ENCODE measurements around the gene HCK. TPM values are rescaled to one million over a fixed set of nuclear protein-coding genes. Genes with fewer than 3 reads are reported as not detected.
A peak's percentile ranks its signal among the peaks of the same experiment; 100 is the strongest.

Gene HCK
- total RNA-seq, 4 donors from 2014 or later: 3.0 to 16.9 (median 6.7) TPM

DNA sequence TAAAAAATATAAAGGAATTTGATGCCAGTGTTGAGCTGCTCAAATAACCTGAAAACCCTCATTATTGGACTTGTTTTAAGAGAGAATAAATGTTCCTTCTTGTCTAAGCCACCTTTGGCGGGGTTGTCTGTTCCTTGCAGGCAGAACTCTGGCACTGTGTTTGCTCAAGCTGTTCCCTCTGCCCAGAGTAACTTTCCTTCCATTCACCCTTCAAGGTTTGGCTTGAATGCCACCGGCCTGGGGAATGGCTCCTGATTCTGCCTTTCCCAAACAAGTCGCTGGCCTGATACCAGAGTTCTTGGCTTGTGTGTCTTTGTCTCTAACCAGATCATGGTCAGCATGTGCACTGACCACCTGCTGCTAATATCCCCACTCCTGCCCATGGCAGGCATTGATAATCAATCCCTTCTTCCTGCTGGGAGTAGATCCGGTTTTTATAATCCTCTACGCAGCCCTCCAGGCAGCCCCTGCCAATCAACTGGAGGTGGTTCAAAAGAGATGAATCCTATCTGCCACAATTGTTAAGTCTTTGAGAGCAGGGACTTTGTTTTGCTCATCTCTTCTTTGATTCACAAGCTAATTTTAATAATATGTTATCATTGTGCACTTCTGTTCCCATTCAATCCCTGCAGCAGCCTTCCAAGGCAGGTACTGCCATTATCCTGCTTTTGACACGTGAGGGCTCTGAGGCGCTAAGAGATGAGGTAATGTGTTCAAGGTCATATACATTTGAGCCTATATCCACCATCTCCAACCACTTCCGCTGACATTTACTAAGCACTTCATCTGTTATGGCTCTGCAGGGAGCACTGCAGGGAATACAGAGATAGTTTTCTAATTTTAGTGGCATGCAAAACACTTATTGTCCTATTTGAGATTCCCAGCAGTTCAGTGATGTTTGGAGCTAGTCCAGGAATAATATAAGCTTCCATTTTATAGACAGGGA, 44.9 kb upstream of the HCK start:
- Histone ChIP-seq H3K9me3 (no peaks in the 10 kb centered on the region), H3K4me1 (peaks cover 0 to 8% (median 3%) of the 10 kb centered on the region in 3 donors), H3K27ac (peak overlapping the region in 2 of 4 donors; percentile 59 to 62), H3K4me3 (no peak overlapping the region), H3K36me3 (no peaks in the 10 kb centered on the region), H3K27me3 (peaks cover 0 to 35% (median 0%) of the 10 kb centered on the region in 4 donors)
- intact Hi-C loops (cut with DNase I): no loop called here
- no peak for DNase-seq
- WGBS, 2 donors: 47 to 48% methylated on average over 7 to 8 of the region's 8 CpGs
- no peak for TF ChIP-seq POLR2A (IDR thresholded peaks at IDR 0.05)

DNA sequence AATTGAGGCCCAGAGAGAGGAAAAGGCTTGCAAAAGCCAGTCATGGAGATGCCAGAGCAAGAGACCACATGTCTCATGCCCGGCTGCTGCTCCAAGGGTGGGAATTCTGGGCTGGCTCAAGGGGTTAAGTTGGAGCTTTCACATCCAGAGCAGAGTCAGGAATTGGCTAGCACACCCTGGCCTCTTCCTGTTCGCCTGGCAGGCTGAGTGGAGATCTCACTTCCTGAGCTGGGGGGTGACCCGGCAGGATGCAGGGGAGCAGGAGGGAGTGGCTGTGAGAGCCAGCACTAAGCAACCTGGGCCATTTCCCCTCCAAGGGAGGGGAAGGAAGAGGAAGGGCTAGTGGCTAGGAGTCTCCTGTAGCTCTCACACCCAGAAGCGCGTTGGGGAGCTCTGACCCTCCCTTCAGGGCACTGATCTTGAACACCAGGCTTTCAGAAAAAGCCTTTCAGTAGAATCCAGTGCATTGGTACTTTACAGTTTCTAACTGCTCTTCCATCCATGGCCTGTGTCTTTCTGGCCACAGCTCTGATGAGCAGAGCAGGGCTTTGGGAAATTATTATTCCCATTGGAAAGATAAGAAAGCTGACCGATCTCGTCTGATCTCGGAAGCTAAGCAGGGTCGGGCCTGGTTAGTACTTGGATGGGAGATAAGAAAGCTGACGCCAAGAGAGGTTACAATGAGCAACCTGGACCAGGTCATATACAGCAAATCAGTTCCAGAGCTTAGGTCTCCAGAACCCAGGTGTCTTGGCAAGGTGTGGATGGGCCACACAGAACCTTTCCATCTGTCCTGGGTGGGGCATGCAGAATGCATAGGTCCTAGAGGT, 44.0 kb upstream of the HCK start:
- Histone ChIP-seq H3K27ac (peak overlapping the region in 3 of 4 donors; percentile 20 to 66 (median 54)), H3K4me1 (peaks cover 0 to 8% (median 3%) of the 10 kb centered on the region in 3 donors), H3K27me3 (peaks cover 0 to 42% (median 0%) of the 10 kb centered on the region in 4 donors), H3K36me3 (no peaks in the 10 kb centered on the region), H3K9me3 (no peaks in the 10 kb centered on the region), H3K4me3 (no peak overlapping the region)
- intact Hi-C loops (cut with DNase I): no loop called here
- TF ChIP-seq, protein P1, sequence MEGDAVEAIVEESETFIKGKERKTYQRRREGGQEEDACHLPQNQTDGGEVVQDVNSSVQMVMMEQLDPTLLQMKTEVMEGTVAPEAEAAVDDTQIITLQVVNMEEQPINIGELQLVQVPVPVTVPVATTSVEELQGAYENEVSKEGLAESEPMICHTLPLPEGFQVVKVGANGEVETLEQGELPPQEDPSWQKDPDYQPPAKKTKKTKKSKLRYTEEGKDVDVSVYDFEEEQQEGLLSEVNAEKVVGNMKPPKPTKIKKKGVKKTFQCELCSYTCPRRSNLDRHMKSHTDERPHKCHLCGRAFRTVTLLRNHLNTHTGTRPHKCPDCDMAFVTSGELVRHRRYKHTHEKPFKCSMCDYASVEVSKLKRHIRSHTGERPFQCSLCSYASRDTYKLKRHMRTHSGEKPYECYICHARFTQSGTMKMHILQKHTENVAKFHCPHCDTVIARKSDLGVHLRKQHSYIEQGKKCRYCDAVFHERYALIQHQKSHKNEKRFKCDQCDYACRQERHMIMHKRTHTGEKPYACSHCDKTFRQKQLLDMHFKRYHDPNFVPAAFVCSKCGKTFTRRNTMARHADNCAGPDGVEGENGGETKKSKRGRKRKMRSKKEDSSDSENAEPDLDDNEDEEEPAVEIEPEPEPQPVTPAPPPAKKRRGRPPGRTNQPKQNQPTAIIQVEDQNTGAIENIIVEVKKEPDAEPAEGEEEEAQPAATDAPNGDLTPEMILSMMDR (IDR thresholded peaks at IDR 0.05): no peak
- TF ChIP-seq POLR2A (IDR thresholded peaks at IDR 0.05): no peak
- 45 to 51% methylated on average over 8 of the region's 10 CpGs for WGBS, 2 donors
- no peak for DNase-seq

DNA sequence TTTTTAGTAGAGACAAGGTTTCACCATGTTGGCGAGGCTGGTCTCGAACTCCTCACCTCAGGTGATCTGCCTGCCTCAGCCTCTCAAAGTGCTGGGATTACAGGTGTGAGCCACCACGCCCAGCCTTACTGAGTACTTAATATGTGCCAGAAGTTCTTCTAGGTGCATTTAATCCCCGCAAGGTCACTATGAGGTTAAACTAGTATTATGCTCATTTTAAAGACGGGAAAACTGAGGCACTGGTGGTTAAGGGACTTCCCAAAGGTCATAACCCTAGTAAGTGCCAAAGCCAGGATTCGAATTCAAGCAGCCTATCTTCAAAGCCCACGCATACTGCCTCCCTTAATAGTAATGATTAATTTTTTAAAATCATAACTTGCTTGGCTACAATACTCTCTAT, 42.5 kb upstream of the HCK start:
- TF ChIP-seq, protein P1 (IDR thresholded peaks at IDR 0.05): no peak
- no peak for TF ChIP-seq POLR2A (IDR thresholded peaks at IDR 0.05)
- H3K36me3 ChIP-seq: no peaks in the 10 kb centered on the region
- peak overlapping the region in 2 of 4 donors; percentile 78 to 82 for H3K27ac ChIP-seq
- WGBS, 2 donors: 73 to 74% methylated on average over 5 to 7 of the region's 7 CpGs
- intact Hi-C loops (cut with DNase I): no loop called here
- H3K9me3 ChIP-seq: no peaks in the 10 kb centered on the region
- DNase-seq: no peak
- H3K4me1 ChIP-seq: peaks cover 0 to 10% (median 3%) of the 10 kb centered on the region in 3 donors
- H3K27me3 ChIP-seq: peaks cover 0 to 53% (median 0%) of the 10 kb centered on the region in 4 donors
- H3K4me3 ChIP-seq: no peak overlapping the region

DNA sequence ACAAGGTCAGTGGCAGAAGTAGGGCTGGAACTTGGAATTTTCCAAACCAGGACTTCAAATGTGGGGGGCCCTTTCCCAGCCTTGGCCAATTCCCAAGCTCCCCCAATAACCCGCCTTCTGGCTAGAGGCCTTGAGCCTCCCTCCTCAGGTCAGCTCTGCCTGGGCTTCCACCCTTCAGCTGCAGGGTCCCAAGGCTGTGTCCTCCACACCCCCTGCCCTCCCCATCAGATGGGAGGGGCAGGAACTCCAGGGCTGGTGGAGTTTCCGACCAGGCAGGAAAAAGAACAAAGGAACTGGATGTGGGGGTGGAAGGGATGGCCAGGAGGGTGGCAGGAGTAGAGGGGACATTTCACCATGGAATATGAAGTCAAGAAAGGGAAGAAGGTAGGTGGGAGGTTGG, 41.9 kb upstream of the HCK start, which contains the start of gene CCM2L:
Gene CCM2L (plus strand): TSS at position 338 of the 400 bp plus-strand sequence. CDS start 17 bp downstream, at position 355.
- WGBS, 2 donors: 60 to 71% methylated on average over 1 of the region's 2 CpGs
- H3K4me1 ChIP-seq: peaks cover 0 to 16% (median 3%) of the 10 kb centered on the region in 3 donors
- TF ChIP-seq POLR2A (IDR thresholded peaks at IDR 0.05): no peak
- TF ChIP-seq, protein P1 (IDR thresholded peaks at IDR 0.05): no peak
- peak within 1 kb of the TSS in 3 of 4 donors; percentile 32 to 55 (median 38) for H3K4me3 ChIP-seq
- intact Hi-C loops (cut with DNase I): no loop called here
- H3K36me3 ChIP-seq: no peaks in the 10 kb centered on the region
- no peak for DNase-seq
- no peaks in the 10 kb centered on the region for H3K9me3 ChIP-seq
- H3K27ac ChIP-seq: peak within 1 kb of the TSS in 3 of 4 donors; percentile 25 to 82 (median 78)
- H3K27me3 ChIP-seq: peaks cover 0 to 59% (median 0%) of the 10 kb centered on the region in 4 donors

DNA sequence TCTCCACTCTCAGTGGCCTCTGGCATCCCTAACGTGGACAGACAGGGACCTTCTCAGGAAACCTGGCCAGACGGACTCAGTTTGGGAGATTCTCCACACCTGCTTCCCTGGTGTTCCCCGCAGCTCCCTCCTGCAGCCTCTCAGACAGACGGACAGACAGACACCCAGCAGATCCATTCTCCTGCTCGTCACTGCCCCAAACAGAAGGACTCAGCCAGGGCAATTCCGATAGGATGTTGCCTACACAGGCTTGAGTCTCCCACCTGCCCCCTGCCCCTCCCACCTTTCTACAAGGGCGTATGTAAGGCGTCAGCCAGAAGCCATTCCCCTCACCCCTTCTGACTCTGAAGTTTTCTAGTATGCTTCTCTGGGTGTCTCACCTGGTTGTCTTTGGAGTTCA, 41.4 kb upstream of the HCK start:
- no peak for DNase-seq
- Histone ChIP-seq H3K4me1 (peaks cover 0 to 17% (median 3%) of the 10 kb centered on the region in 3 donors), H3K27ac (peak overlapping the region in 3 of 4 donors; percentile 25 to 82 (median 78)), H3K36me3 (no peaks in the 10 kb centered on the region), H3K9me3 (no peaks in the 10 kb centered on the region), H3K4me3 (peak overlapping the region in 3 of 4 donors; percentile 32 to 55 (median 38)), H3K27me3 (peaks cover 0 to 61% (median 0%) of the 10 kb centered on the region in 4 donors)
- 41 to 48% methylated on average over 8 of the region's 8 CpGs for WGBS, 2 donors
- no peak for TF ChIP-seq POLR2A (IDR thresholded peaks at IDR 0.05)
- TF ChIP-seq, protein P1 (IDR thresholded peaks at IDR 0.05): no peak
- intact Hi-C loops (cut with DNase I): no loop called here

All from esophagus squamous epithelium (tissue), 5 donors.